ENCODE measurements around the gene C9orf78. TPM values are rescaled to one million over a fixed set of nuclear protein-coding genes. Genes with fewer than 3 reads are reported as not detected.
"Not testable (repeated sequence)": the region's sequence is repeated elsewhere in the genome, so short reads cannot be mapped to it uniquely, and the experiment has no call there.

The C9orf78 gene
- total RNA-seq, 1 donor from 2014 or later, result 30.8 TPM

- Mint-ChIP-seq H3K9me3 (ENCODE audit: low read depth) (no peaks in the 10 kb centered on the region), H3K36me3 (ENCODE audit: insufficient read depth) (peaks cover 13% of the 10 kb centered on the region), H3K4me1 (ENCODE audit: low read depth) (peaks cover 8% of the 10 kb centered on the region), H3K4me3 (ENCODE audit: low read depth) (peak overlapping the region; percentile 79), H3K27ac (peak overlapping the region; percentile 57), H3K27me3 (no peaks in the 10 kb centered on the region)
- no peak for DNase-seq (ENCODE audit: low spot score, unreplicated experiment)
- no peak for TF ChIP-seq CTCF (IDR thresholded peaks at IDR 0.05; ENCODE audit: unreplicated experiment)
These were observed 31.4 kb downstream of the C9orf78 start for GRCh38 chr9:129803676-129804060.

GRCh38 chr9:129802833-129803675, 32.0 kb downstream of the C9orf78 start, which contains the start of gene TOR1B:
TSS of gene TOR1B (plus strand) at chr9:129803184. CDS start at chr9:129803213, 29 bp downstream.
- H3K27ac Mint-ChIP-seq, result peak within 1 kb of the TSS; percentile 84
- peak within 1 kb of the TSS; percentile 79 for H3K4me3 Mint-ChIP-seq (ENCODE audit: low read depth)
- peaks cover 8% of the 10 kb centered on the region for H3K4me1 Mint-ChIP-seq (ENCODE audit: low read depth)
- H3K27me3 Mint-ChIP-seq, result no peaks in the 10 kb centered on the region
- peak; percentile 88 for DNase-seq (ENCODE audit: low spot score, unreplicated experiment)
- H3K9me3 Mint-ChIP-seq (ENCODE audit: low read depth), result no peaks in the 10 kb centered on the region
- TF ChIP-seq CTCF (IDR thresholded peaks at IDR 0.05; ENCODE audit: unreplicated experiment), result no peak
- H3K36me3 Mint-ChIP-seq (ENCODE audit: insufficient read depth), result peaks cover 12% of the 10 kb centered on the region

DNA sequence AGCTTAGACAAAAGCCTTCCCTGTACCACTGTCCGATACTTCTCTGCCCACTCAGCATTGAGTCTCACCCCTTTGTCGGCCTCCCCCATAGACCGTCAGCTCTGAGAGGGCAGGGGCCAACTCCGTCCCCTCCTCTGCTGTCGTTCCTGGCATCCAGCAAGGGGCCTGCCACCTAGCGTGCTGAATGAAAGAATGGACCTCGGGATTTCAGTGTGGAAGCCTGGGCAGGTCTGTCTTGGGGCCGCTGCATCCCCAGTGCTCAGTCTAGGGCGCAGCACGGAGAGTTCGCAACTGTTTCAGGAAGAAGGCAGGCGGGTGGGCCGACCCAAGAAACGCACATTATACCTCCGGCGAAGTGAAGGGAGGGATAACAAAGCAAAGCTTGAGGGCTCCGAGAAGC, 33.6 kb downstream of the C9orf78 start:
- no peak for DNase-seq (ENCODE audit: low spot score, unreplicated experiment)
- Mint-ChIP-seq H3K9me3 (ENCODE audit: low read depth) (no peaks in the 10 kb centered on the region), H3K27me3 (no peaks in the 10 kb centered on the region), H3K36me3 (ENCODE audit: insufficient read depth) (peaks cover 7% of the 10 kb centered on the region), H3K4me1 (ENCODE audit: low read depth) (peaks cover 8% of the 10 kb centered on the region), H3K27ac (no peak overlapping the region), H3K4me3 (ENCODE audit: low read depth) (no peak overlapping the region)
- TF ChIP-seq CTCF (IDR thresholded peaks at IDR 0.05; ENCODE audit: unreplicated experiment), result no peak

DNA sequence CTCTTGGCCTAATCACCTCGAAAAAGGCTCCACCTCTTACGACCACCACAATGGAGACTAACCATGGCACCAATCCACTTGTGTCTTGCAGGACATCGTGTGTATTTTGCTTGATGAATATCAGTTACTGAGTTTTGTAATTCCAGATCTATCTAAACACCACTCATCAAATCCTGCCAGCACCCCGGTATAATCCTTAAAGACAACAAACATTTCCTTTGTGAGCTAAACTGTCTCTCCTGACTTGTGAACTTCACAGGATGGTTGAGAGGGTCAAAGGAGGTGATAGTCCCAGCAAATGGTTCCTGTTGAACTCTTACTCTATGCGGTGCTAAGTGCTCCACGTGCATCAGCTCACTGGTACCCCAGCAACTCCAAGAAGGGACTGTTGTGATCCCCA, 36.1 kb downstream of the C9orf78 start:
- peaks cover 17% of the 10 kb centered on the region for H3K27me3 Mint-ChIP-seq
- no peak overlapping the region for H3K27ac Mint-ChIP-seq
- H3K36me3 Mint-ChIP-seq (ENCODE audit: insufficient read depth), result peaks cover 1% of the 10 kb centered on the region
- H3K4me1 Mint-ChIP-seq (ENCODE audit: low read depth), result peaks cover 4% of the 10 kb centered on the region
- H3K9me3 Mint-ChIP-seq (ENCODE audit: low read depth), result no peaks in the 10 kb centered on the region
- no peak for TF ChIP-seq CTCF (IDR thresholded peaks at IDR 0.05; ENCODE audit: unreplicated experiment)
- no peak for DNase-seq (ENCODE audit: low spot score, unreplicated experiment)
- no peak overlapping the region for H3K4me3 Mint-ChIP-seq (ENCODE audit: low read depth)

GRCh38 chr9:129796029-129796428, 39.0 kb downstream of the C9orf78 start:
- H3K9me3 Mint-ChIP-seq (ENCODE audit: low read depth), result not testable (repeated sequence)

GRCh38 chr9:129794549-129794948, 40.5 kb downstream of the C9orf78 start:
- H3K27me3 Mint-ChIP-seq, result peaks cover 26% of the 10 kb centered on the region

More at GRCh38 chr9:129796029-129796428, 39.0 kb downstream of the C9orf78 start:
- DNase-seq (ENCODE audit: low spot score, unreplicated experiment); H3K27ac Mint-ChIP-seq; H3K4me1 Mint-ChIP-seq (ENCODE audit: low read depth); H3K36me3 Mint-ChIP-seq (ENCODE audit: insufficient read depth); H3K4me3 Mint-ChIP-seq (ENCODE audit: low read depth): not testable (repeated sequence)
- peaks cover 26% of the 10 kb centered on the region for H3K27me3 Mint-ChIP-seq

More at GRCh38 chr9:129794549-129794948, 40.5 kb downstream of the C9orf78 start:
- no peak overlapping the region for H3K27ac Mint-ChIP-seq
- no peak for TF ChIP-seq CTCF (IDR thresholded peaks at IDR 0.05; ENCODE audit: unreplicated experiment)
- no peaks in the 10 kb centered on the region for H3K9me3 Mint-ChIP-seq (ENCODE audit: low read depth)
- H3K4me3 Mint-ChIP-seq (ENCODE audit: low read depth), result no peak overlapping the region
- no peaks in the 10 kb centered on the region for H3K4me1 Mint-ChIP-seq (ENCODE audit: low read depth)
- no peak for DNase-seq (ENCODE audit: low spot score, unreplicated experiment)
- H3K36me3 Mint-ChIP-seq (ENCODE audit: insufficient read depth), result no peaks in the 10 kb centered on the region

Measured in progenitor cell of endocrine pancreas (in vitro differentiated cells).